Lower leg skin (tissue), 3 donors: Measurements from ENCODE around the gene NCL.

Experiments used
- CTCF ChIP-seq, 3 donors: fragments of 450-650 bp; IDR thresholded peaks; one replicate each; pipeline ENCODE4 v1.5.1; 2016; ENCODE audit warnings: antibody characterized with exemption in 3 of 3, mild to moderate bottlenecking in 3 of 3, moderate library complexity in 2 of 3
- POLR2A ChIP-seq, 2 donors: fragments of 450-650 bp; IDR thresholded peaks; one replicate each; pipeline ENCODE4 v1.6.1; 2016 to 2017; ENCODE audit warnings: antibody characterized with exemption in 2 of 2, mild to moderate bottlenecking in 1 of 2, moderate library complexity in 1 of 2

GRCh38 chr2:231436957-231437356 is 27.3 kb downstream of the NCL start:
- TF ChIP-seq POLR2A (IDR thresholded peaks at IDR 0.05) (no peak), CTCF (IDR thresholded peaks at IDR 0.05) (no peak)
